ENCODE data around the gene LZTS2.

Gene LZTS2

DNA sequence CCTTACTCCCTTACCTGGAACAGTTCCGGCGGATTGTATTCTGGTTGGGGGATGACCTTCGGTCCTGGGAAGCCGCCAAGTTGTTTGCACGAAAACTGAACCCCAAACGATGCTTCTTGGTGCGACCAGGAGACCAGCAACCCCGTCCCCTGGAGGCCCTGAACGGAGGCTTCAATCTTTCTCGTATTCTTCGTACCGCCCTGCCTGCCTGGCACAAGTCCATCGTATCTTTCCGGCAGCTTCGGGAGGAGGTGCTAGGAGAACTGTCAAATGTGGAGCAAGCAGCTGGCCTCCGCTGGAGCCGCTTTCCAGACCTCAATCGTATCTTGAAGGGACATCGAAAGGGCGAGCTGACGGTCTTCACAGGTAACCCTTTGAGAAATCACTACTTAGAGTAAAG, 10.5 kb upstream of the LZTS2 start:
- Histone ChIP-seq H3K36me3 (ENCODE audit: control insufficient read depth, insufficient read depth, low read length) (peaks cover 40% of the 10 kb centered on the region), H3K4me1 (ENCODE audit: control insufficient read depth, insufficient read depth, low read length) (no peaks in the 10 kb centered on the region), H3K9ac (ENCODE audit: low read depth, low read length) (peak overlapping the region; percentile 32), H3K9me3 (ENCODE audit: control insufficient read depth, insufficient read depth, low read length) (no peaks in the 10 kb centered on the region), H3K4me3 (ENCODE audit: low read depth, low read length) (no peak overlapping the region), H3K27me3 (ENCODE audit: control insufficient read depth, insufficient read depth, low read length) (no peaks in the 10 kb centered on the region)

DNA sequence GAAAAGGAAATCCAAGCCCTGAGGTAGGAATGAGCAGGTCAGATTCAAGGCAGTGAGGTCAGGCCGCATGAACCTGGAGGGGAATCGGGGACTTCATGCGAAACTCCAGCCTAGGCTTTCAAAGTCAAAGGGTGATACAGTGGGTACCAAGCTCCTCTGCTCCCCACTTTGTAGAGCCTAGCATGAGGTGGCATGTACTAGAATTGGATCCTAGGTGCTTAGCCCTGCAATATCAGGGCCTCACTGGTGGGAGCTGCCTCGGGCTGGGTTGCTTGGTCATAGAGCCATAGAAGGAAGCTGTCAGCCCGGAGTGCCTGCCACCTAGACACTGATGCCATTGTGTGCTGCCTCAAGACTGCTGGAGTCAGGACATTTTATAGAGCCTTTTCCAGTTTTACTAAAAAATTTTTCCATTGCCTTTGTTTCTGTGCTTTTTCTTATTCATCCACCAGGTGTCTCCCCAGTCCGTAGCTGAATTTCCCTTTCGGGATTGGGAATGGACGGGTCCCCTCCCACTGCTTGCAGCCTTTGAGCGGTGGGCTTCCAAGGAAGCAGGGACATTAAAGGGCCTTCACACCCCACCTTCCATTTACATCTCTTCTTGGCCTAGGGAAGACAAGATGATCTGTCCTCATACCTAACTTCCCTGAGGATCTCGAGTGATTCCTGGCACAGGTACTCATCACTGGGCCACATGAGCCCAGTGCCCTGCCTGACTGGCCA, 5.5 kb upstream of the LZTS2 start:
- no peaks in the 10 kb centered on the region for H3K27me3 ChIP-seq (ENCODE audit: control insufficient read depth, insufficient read depth, low read length)
- H3K4me1 ChIP-seq (ENCODE audit: control insufficient read depth, insufficient read depth, low read length) = peaks cover 13% of the 10 kb centered on the region
- peaks cover 33% of the 10 kb centered on the region for H3K36me3 ChIP-seq (ENCODE audit: control insufficient read depth, insufficient read depth, low read length)
- H3K9ac ChIP-seq (ENCODE audit: low read depth, low read length) = no peak overlapping the region
- no peak overlapping the region for H3K4me3 ChIP-seq (ENCODE audit: low read depth, low read length)
- no peaks in the 10 kb centered on the region for H3K9me3 ChIP-seq (ENCODE audit: control insufficient read depth, insufficient read depth, low read length)

DNA sequence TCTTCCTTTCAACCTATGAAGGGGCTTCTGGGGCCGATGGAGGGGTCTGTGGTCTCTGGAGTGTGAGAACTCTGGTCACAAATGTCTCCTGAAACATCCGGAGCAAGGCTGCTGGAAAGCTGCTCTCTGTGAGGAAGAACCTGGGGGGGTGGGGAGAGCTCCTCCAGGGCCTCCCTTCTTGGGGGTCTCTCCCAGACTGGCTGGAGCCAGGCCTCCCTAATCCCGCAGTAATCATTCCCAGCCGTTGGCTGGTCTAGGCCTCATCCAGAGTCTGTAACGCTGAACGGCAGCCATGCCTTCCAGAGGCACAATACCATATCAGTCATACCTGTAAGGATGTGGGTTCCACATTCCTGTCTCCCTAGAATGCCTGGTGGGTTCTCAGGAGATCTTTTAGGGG, 4.4 kb upstream of the LZTS2 start:
- Histone ChIP-seq H3K27me3 (ENCODE audit: control insufficient read depth, insufficient read depth, low read length) (no peaks in the 10 kb centered on the region), H3K9me3 (ENCODE audit: control insufficient read depth, insufficient read depth, low read length) (no peaks in the 10 kb centered on the region), H3K9ac (ENCODE audit: low read depth, low read length) (no peak overlapping the region), H3K36me3 (ENCODE audit: control insufficient read depth, insufficient read depth, low read length) (peaks cover 25% of the 10 kb centered on the region), H3K4me3 (ENCODE audit: low read depth, low read length) (no peak overlapping the region), H3K4me1 (ENCODE audit: control insufficient read depth, insufficient read depth, low read length) (peaks cover 13% of the 10 kb centered on the region)

DNA sequence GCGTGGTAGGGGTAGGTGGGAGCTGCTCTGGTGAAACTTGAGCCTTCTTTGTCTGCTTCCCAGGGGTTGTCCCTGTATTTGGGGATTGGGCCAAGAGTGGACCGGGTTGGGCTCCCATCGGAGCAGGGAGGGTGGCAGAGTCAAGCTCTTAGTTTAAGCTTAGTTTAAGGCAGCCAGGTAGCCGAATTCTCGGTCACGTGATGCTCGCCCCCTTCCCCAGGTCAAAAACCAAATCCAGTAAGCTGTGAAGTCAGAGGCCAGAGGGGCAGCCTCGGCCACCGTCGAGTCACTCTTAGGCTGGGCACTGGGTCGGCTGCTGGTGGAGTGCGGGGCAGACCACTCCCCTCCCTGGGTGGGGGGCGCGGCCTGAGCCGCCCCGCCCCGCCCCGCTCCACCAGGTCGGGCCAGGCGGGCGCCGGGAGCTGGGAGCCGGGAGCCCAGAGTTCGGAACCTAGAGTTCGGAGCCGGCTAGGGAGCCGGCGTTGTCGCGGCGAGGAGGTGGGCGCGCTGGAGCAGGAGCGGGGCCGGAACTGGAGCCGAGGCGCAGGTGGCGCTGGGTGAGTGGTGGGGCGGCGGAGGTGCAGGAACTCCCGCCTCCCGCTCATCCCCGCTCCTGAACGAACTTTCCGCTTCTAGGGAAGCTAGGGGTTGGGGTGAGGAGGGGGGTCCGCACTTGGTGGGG, 2.8 kb upstream of the LZTS2 start:
- Histone ChIP-seq H3K36me3 (ENCODE audit: control insufficient read depth, insufficient read depth, low read length) (peaks cover 11% of the 10 kb centered on the region), H3K4me3 (ENCODE audit: low read depth, low read length) (peak overlapping the region; percentile 79), H3K9ac (ENCODE audit: low read depth, low read length) (peak overlapping the region; percentile 65), H3K9me3 (ENCODE audit: control insufficient read depth, insufficient read depth, low read length) (no peaks in the 10 kb centered on the region), H3K4me1 (ENCODE audit: control insufficient read depth, insufficient read depth, low read length) (peaks cover 13% of the 10 kb centered on the region), H3K27me3 (ENCODE audit: control insufficient read depth, insufficient read depth, low read length) (no peaks in the 10 kb centered on the region)

DNA sequence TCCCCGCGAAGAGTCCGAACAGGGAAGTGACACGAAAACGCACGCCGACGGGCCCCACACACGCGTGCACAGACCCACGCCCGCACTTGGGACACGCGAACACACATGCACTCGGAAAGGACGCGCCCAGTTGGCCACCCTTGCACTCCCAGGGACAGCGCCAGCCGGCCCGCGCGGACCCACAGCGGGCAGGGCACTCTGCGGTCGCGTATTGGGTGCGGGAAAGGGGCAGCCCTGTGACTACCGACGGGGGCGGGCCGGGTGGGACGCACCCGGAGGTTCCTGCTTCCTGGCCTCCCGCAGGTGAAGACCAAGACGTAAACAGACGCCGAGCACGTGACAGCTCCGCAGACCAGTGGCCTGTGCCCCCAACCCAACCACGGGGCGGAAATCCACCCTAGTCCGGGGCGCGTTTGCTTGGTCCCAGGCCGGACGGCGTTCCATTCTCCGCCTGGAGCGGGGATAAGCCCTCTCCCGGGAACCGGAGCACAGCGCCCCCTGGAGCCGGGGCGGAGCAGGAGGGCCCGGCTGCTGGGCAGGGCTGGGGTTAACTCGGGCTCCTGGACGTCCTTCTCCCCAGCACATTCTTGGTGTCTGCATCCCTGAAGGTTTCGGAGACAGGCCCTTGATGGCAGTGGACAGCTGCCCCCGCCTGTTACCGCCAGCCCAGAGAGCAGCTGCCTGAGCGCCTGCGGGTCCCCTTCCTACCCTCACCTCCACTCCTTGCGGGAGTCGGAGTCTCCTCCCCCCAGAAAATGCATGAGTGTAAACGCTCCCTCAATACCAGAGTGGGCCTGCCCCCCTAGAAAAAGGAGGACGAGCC, 2.0 kb upstream of the LZTS2 start:
- peak overlapping the region; percentile 79 for H3K4me3 ChIP-seq (ENCODE audit: low read depth, low read length)
- peaks cover 13% of the 10 kb centered on the region for H3K4me1 ChIP-seq (ENCODE audit: control insufficient read depth, insufficient read depth, low read length)
- H3K9me3 ChIP-seq (ENCODE audit: control insufficient read depth, insufficient read depth, low read length) = no peaks in the 10 kb centered on the region

DNA sequence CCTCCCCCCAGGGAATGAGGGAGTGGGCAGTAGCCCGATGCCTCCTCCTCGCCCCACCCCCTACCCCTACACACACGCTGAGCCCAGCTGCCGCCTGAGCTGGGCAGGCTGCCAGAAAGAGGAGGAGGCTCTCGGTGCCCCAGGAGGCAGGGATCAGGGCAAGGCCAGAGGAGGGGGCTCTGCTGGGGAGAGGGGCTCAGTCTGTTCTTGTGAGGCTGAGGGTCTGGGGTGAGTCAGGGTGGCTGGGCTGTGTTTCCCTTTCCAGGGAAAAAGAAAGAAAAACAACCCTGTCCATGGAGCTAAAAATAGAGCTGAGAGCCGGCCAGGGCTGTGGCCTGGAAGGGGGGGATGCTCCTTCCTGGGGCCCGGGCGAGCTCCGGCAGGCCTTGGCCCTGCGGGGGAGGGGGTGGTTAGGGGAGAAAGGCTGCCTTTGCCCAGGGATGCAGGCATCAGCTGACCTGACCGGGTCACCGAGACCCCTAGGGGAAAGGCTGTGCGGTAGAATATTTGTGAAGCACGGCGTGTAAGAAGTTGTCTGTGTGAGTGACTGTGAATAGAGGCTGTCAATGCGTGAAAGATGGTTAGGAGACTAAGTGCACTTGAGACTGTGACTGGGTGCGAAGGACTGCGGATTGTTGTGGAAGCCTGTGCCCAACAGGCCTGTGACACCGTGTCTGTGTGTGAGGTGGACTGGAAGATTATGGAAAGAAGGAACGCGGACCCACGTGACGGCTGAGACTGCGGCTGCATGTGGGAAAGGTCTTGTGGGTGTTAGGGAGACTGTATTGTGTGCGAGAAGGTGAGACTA, 1.2 kb upstream of the LZTS2 start:
- Histone ChIP-seq H3K4me3 (ENCODE audit: low read depth, low read length) (peak overlapping the region; percentile 79), H3K27me3 (ENCODE audit: control insufficient read depth, insufficient read depth, low read length) (no peaks in the 10 kb centered on the region), H3K9ac (ENCODE audit: low read depth, low read length) (peak overlapping the region; percentile 12), H3K36me3 (ENCODE audit: control insufficient read depth, insufficient read depth, low read length) (peaks cover 12% of the 10 kb centered on the region), H3K4me1 (ENCODE audit: control insufficient read depth, insufficient read depth, low read length) (peaks cover 13% of the 10 kb centered on the region), H3K9me3 (ENCODE audit: control insufficient read depth, insufficient read depth, low read length) (no peaks in the 10 kb centered on the region)

More for the DNA sequence above, 2.0 kb upstream of the LZTS2 start:
- Histone ChIP-seq H3K36me3 (ENCODE audit: control insufficient read depth, insufficient read depth, low read length) (peaks cover 13% of the 10 kb centered on the region), H3K27me3 (ENCODE audit: control insufficient read depth, insufficient read depth, low read length) (no peaks in the 10 kb centered on the region), H3K9ac (ENCODE audit: low read depth, low read length) (peak overlapping the region; percentile 60)

DNA sequence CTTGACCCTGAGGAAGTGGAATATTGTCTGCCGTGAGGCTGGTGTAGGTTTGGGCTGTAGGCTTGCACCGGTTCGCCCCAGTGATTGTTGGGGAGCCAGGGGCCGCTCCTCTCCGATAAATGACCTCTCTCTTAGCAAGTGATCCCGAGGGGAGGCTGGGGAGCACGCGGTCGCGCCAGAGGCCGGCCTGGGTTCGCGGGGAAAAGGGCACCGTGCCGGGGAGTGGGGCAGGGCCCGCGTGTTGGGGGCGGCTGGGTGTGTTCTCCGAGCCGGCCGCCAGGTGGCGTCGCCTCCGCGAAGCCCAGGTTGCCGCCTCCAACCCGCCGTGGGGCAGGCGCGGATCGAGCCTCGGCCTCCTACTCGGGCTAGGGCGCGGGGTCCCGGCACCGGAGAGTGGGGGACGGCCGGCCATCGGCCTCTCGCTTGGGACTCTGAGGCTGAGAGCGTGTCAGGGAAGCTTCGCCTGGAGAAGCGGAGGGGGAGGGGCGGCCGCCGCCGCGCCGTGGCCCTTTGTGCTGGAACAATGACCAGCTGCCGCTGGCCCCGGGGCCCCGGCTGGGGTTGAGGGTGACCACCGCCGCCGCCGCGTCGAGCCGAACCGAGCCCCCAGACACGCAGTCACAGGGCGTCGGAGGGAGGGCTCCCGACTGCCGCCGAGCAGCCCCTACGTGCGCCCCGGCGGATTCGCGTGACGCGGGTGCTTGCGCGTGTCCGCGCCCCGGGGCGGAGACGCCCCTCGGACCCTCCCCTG, 442 bp upstream of the LZTS2 start:
- Histone ChIP-seq H3K4me1 (ENCODE audit: control insufficient read depth, insufficient read depth, low read length) (peaks cover 13% of the 10 kb centered on the region), H3K9me3 (ENCODE audit: control insufficient read depth, insufficient read depth, low read length) (no peaks in the 10 kb centered on the region), H3K4me3 (ENCODE audit: low read depth, low read length) (peak overlapping the region; percentile 79), H3K36me3 (ENCODE audit: control insufficient read depth, insufficient read depth, low read length) (peaks cover 6% of the 10 kb centered on the region), H3K9ac (ENCODE audit: low read depth, low read length) (peak overlapping the region; percentile 83), H3K27me3 (ENCODE audit: control insufficient read depth, insufficient read depth, low read length) (no peaks in the 10 kb centered on the region)

DNA sequence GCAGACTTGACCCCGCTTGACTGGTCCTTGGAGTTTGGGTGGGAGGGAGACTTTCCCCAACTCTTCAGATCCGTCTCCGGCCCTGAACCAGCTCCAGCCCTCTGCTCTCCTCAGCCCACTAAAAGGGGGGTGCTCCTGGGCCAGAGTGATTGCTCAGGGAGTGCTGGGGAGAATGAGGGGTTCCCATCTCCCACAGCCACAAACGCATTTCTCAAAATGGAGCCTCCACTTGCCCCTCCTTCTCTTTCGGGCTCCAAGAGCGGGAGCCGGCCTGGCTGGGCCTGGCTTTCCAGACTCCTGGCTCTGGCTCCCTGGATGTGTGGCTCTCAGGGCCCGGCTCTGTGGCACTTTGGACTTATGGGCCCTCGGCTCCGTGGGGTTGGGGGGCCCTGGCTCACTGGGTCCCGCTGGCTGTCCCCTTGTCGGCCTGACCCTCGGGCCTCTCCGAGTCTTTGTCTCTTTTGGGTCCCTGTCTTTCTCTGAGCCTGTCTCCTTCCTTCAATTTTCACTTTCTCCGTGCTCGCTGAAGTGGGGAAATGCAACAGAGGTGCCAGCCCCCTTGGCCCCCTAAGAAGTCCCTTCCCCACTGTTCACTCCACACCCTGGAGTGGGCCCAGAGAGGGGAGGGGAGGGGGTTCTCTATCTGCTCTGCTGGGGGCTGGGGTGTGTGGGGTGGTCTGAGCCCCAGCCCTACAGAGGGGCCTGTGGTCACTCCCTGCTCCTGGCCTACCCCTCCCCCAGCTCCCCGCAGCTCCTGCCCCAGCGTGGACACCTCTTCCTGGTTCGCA, 713 bp downstream of the LZTS2 start:
- peak overlapping the region; percentile 70 for H3K9ac ChIP-seq (ENCODE audit: low read depth, low read length)
- no peaks in the 10 kb centered on the region for H3K27me3 ChIP-seq (ENCODE audit: control insufficient read depth, insufficient read depth, low read length)
- peaks cover 10% of the 10 kb centered on the region for H3K4me1 ChIP-seq (ENCODE audit: control insufficient read depth, insufficient read depth, low read length)
- no peaks in the 10 kb centered on the region for H3K9me3 ChIP-seq (ENCODE audit: control insufficient read depth, insufficient read depth, low read length)
- peaks cover 7% of the 10 kb centered on the region for H3K36me3 ChIP-seq (ENCODE audit: control insufficient read depth, insufficient read depth, low read length)
- peak overlapping the region; percentile 73 for H3K4me3 ChIP-seq (ENCODE audit: low read depth, low read length)

DNA sequence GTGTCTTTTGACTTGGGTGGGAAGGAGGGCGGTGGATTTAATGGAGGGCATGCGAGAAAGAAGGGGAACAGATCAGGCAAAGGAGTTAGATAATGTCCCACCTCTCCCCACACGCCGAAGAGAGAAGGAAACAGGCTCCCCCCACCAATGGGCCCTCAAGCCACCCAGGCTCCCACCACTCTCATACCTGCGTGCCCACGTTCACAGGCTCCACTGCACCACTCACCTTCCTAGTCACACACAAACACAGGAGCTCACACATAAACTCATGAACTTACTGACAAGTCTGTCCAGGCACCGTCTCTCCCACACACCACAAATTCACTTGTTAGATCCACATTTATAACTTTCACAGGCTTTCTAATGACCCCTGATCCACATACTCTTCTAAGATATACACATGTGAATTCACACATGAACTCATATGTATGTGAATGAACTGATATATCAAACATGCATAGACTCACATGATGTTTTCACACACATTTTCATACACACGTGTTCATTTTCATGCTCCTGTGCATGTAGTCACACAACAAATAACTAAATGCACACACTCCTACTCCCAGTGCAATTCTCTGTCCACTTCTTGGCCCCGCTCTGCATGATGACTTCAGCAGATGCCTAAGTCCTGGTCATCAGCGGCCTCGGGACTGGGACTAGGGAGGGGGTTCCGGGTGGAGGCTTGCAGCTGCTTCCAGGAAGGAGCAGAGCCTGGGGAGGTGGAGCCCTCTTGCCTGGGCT, 1.5 kb downstream of the LZTS2 start:
- Histone ChIP-seq H3K9me3 (ENCODE audit: control insufficient read depth, insufficient read depth, low read length) (no peaks in the 10 kb centered on the region), H3K9ac (ENCODE audit: low read depth, low read length) (no peak overlapping the region), H3K36me3 (ENCODE audit: control insufficient read depth, insufficient read depth, low read length) (peaks cover 11% of the 10 kb centered on the region), H3K4me1 (ENCODE audit: control insufficient read depth, insufficient read depth, low read length) (peaks cover 10% of the 10 kb centered on the region), H3K27me3 (ENCODE audit: control insufficient read depth, insufficient read depth, low read length) (no peaks in the 10 kb centered on the region), H3K4me3 (ENCODE audit: low read depth, low read length) (peak overlapping the region; percentile 73)

DNA sequence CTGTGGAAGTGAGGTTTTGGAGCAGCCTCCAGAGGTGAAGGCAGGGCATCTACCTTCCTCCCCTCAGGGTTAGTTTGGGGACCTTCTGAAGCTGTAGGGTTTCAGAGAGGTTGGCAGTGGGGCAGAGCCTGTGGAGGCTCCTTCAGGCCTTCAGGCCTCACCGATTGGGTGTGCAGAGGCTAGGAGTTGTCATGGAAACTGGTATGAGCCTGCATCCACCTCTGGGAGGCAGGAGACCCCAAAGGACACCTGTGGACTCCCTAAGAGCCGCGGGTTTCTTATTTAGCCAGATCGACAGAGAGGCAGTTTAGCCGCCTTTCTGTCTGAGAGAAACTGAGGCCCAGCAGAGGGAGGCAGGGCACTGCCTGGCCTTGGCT, 2.0 kb downstream of the LZTS2 start:
- peaks cover 16% of the 10 kb centered on the region for H3K36me3 ChIP-seq (ENCODE audit: control insufficient read depth, insufficient read depth, low read length)
- no peak overlapping the region for H3K4me3 ChIP-seq (ENCODE audit: low read depth, low read length)
- H3K27me3 ChIP-seq (ENCODE audit: control insufficient read depth, insufficient read depth, low read length) = no peaks in the 10 kb centered on the region
- peaks cover 5% of the 10 kb centered on the region for H3K4me1 ChIP-seq (ENCODE audit: control insufficient read depth, insufficient read depth, low read length)
- no peaks in the 10 kb centered on the region for H3K9me3 ChIP-seq (ENCODE audit: control insufficient read depth, insufficient read depth, low read length)
- no peak overlapping the region for H3K9ac ChIP-seq (ENCODE audit: low read depth, low read length)
